ENCODE results near the gene TRIO.

TRIO gene

GRCh38 chr5:14406554-14406849 lies 263.4 kb downstream of the TRIO start:
- POLR2A ChIA-PET, result no interaction called here
- Histone ChIP-seq H3K27ac (ENCODE audit: extremely low read depth, low read depth, low read length) (no peak overlapping the region), H3K4me1 (ENCODE audit: control insufficient read depth, insufficient read depth, low read length) (no peaks in the 10 kb centered on the region), H3K9me3 (ENCODE audit: control insufficient read depth, insufficient read depth, low read depth, low read length) (no peaks in the 10 kb centered on the region), H3K4me3 (ENCODE audit: low read depth, low read length) (no peak overlapping the region), H3K36me3 (ENCODE audit: control insufficient read depth in 2 of 2, insufficient read depth in 1 of 2, low read length in 2 of 2) (peaks cover 42 to 50% of the 10 kb centered on the region in 2 experiments)
- CTCF ChIA-PET, result interaction anchor here (0.8 to 1.6 kb wide), 2 partner anchors 241 to 429 kb away, joined by 4 read pairs; no protein-coding TSS in a partner anchor
- TF ChIP-seq MZF1 (tag by site-specific recombination; IDR thresholded peaks at IDR 0.05; ENCODE audit: borderline replicate concordance), result no peak
- 0 out of 2 replicates have a peak, but pooled peaks have one; percentile 35 for TF ChIP-seq REST (tag by site-specific recombination; IDR thresholded peaks at IDR 0.05)

- Histone ChIP-seq H3K27ac (ENCODE audit: extremely low read depth, low read depth, low read length) (no peak overlapping the region), H3K9me3 (ENCODE audit: control insufficient read depth, insufficient read depth, low read depth, low read length) (no peaks in the 10 kb centered on the region), H3K4me3 (ENCODE audit: low read depth, low read length) (no peak overlapping the region), H3K4me1 (ENCODE audit: control insufficient read depth, insufficient read depth, low read length) (no peaks in the 10 kb centered on the region), H3K36me3 (ENCODE audit: control insufficient read depth in 2 of 2, insufficient read depth in 1 of 2, low read length in 2 of 2) (peaks cover 45 to 47% of the 10 kb centered on the region in 2 experiments)
- no peak for TF ChIP-seq ZSCAN30 (tag by site-specific recombination; IDR thresholded peaks at IDR 0.05)
- TF ChIP-seq ZNF645 (tag by site-specific recombination; IDR thresholded peaks at IDR 0.05), result no peak
- TF ChIP-seq ZBTB20 (tag by site-specific recombination; IDR thresholded peaks at IDR 0.05), result no peak
- TF ChIP-seq ZBTB7A (tag by site-specific recombination; IDR thresholded peaks at IDR 0.05; ENCODE audit: low read depth), result no peak
- TF ChIP-seq ZNF391 (tag by site-specific recombination; IDR thresholded peaks at IDR 0.05; ENCODE audit: borderline replicate concordance, low read depth), result no peak
- TF ChIP-seq ZNF658 (tag by site-specific recombination; IDR thresholded peaks at IDR 0.05), result no peak
- no peak for TF ChIP-seq PRDM10 (tag by site-specific recombination; IDR thresholded peaks at IDR 0.05)
- TF ChIP-seq KLF17 (tag by site-specific recombination; IDR thresholded peaks at IDR 0.05), result no peak
- ChIA-PET POLR2A (no interaction called here), CTCF (interaction anchor here (1.3 to 1.6 kb wide), 2 partner anchors 8 to 241 kb away, joined by 4 read pairs; no protein-coding TSS in a partner anchor)
Observed at GRCh38 chr5:14407051-14407450, 263.9 kb downstream of the TRIO start.

GRCh38 chr5:14407746-14408175 lies 264.6 kb downstream of the TRIO start:
- no peak overlapping the region for H3K4me3 ChIP-seq (ENCODE audit: low read depth, low read length)
- CTCF ChIA-PET, result interaction anchor here (1.3 kb wide), 1 partner anchor 8 kb away, joined by 4 read pairs; no protein-coding TSS in a partner anchor
- TF ChIP-seq ZNF645 (tag by site-specific recombination; IDR thresholded peaks at IDR 0.05) (no peak), ZNF433 (tag by site-specific recombination; IDR thresholded peaks at IDR 0.05; ENCODE audit: low read depth) (no peak), ZNF596 (tag by site-specific recombination; IDR thresholded peaks at IDR 0.05) (no peak), ZNF16 (tag by site-specific recombination; IDR thresholded peaks at IDR 0.05; ENCODE audit: low read depth) (no peak), ZBTB7A (tag by site-specific recombination; IDR thresholded peaks at IDR 0.05; ENCODE audit: low read depth) (no peak), ZNF549 (tag by site-specific recombination; IDR thresholded peaks at IDR 0.05) (no peak), ZNF280D (tag by site-specific recombination; IDR thresholded peaks at IDR 0.05) (no peak)

More at GRCh38 chr5:14407746-14408175, 264.6 kb downstream of the TRIO start:
- POLR2A ChIA-PET, result no interaction called here
- no peak overlapping the region for H3K27ac ChIP-seq (ENCODE audit: extremely low read depth, low read depth, low read length)
- H3K4me1 ChIP-seq (ENCODE audit: control insufficient read depth, insufficient read depth, low read length), result no peaks in the 10 kb centered on the region
- no peaks in the 10 kb centered on the region for H3K9me3 ChIP-seq (ENCODE audit: control insufficient read depth, insufficient read depth, low read depth, low read length)
- peaks cover 40 to 48% of the 10 kb centered on the region in 2 experiments for H3K36me3 ChIP-seq (ENCODE audit: control insufficient read depth in 2 of 2, insufficient read depth in 1 of 2, low read length in 2 of 2)
